Endothelial cell (in vitro differentiated cells): ENCODE data around the gene GALNT17. TPM values are rescaled to one million over a fixed set of nuclear protein-coding genes. Genes with fewer than 3 reads are reported as not detected.

Experiments used
- DNase-seq: peaks from one replicate; pipeline ENCODE4 v3.0.0; 2021; ENCODE audit warnings: low spot score
- H3K27ac Mint-ChIP-seq: one replicate; pipeline ENCODE4 v1.8.0; 2021; ENCODE audit warnings: mixed read lengths, inconsistent platforms; ENCODE audit not compliant: unreplicated experiment
- H3K27me3 Mint-ChIP-seq: one replicate; pipeline ENCODE4 v1.8.0; 2021; ENCODE audit warnings: mild to moderate bottlenecking, moderate library complexity, mixed read lengths, inconsistent platforms; ENCODE audit not compliant: unreplicated experiment
- H3K36me3 Mint-ChIP-seq: one replicate; pipeline ENCODE4 v1.8.0; 2021; ENCODE audit warnings: mild to moderate bottlenecking, low read depth, mixed read lengths, inconsistent platforms; ENCODE audit not compliant: unreplicated experiment
- H3K4me1 Mint-ChIP-seq: one replicate; pipeline ENCODE4 v1.8.0; 2021; ENCODE audit warnings: mild to moderate bottlenecking, mixed read lengths, inconsistent platforms; ENCODE audit not compliant: unreplicated experiment
- H3K4me3 Mint-ChIP-seq: one replicate; pipeline ENCODE4 v1.8.0; 2021; ENCODE audit warnings: mild to moderate bottlenecking, mixed read lengths, inconsistent platforms; ENCODE audit not compliant: unreplicated experiment
- H3K9me3 Mint-ChIP-seq: one replicate; pipeline ENCODE4 v1.8.0; 2021; ENCODE audit warnings: mixed read lengths, inconsistent platforms; ENCODE audit not compliant: unreplicated experiment
- CTCF ChIP-seq: fragments of 200-600 bp; sonication (generic); IDR thresholded peaks from one replicate; pipeline ENCODE4 v1.5.0; 2021; ENCODE audit warnings: antibody characterized with exemption; ENCODE audit not compliant: unreplicated experiment
- total RNA-seq: library from RNA; stranded (reverse); fragmentation: NEBNext Ultra II Directional; extraction: Animal tissue kit (Norgen Biotek cat#: 25700); gene quantifications from one replicate; pipeline ENCODE4 v1.2.1, GENCODE V29; 2021; ENCODE audit not compliant: unreplicated experiment

GALNT17 gene
- total RNA-seq, 1 donor from 2014 or later, result 0.38 TPM

GRCh38 chr7:71236230-71237105 lies 104.5 kb downstream of the GALNT17 start:
- Mint-ChIP-seq H3K4me3 (no peak overlapping the region), H3K27ac (no peak overlapping the region), H3K4me1 (no peaks in the 10 kb centered on the region), H3K36me3 (no peaks in the 10 kb centered on the region), H3K27me3 (no peaks in the 10 kb centered on the region), H3K9me3 (peaks cover 12% of the 10 kb centered on the region)
- no peak for TF ChIP-seq CTCF
- no peak for DNase-seq

GRCh38 chr7:71237945-71238344 lies 106.0 kb downstream of the GALNT17 start:
- H3K36me3 Mint-ChIP-seq, result no peaks in the 10 kb centered on the region
- no peaks in the 10 kb centered on the region for H3K4me1 Mint-ChIP-seq
- no peak for DNase-seq
- H3K9me3 Mint-ChIP-seq, result peaks cover 13% of the 10 kb centered on the region
- no peaks in the 10 kb centered on the region for H3K27me3 Mint-ChIP-seq
- TF ChIP-seq CTCF, result no peak
- no peak overlapping the region for H3K27ac Mint-ChIP-seq
- H3K4me3 Mint-ChIP-seq, result no peak overlapping the region

GRCh38 chr7:71238581-71239295 lies 106.8 kb downstream of the GALNT17 start:
- DNase-seq, result no peak
- Mint-ChIP-seq H3K4me1 (no peaks in the 10 kb centered on the region), H3K4me3 (no peak overlapping the region), H3K9me3 (peaks cover 15% of the 10 kb centered on the region), H3K36me3 (no peaks in the 10 kb centered on the region), H3K27me3 (no peaks in the 10 kb centered on the region), H3K27ac (no peak overlapping the region)
- no peak for TF ChIP-seq CTCF

GRCh38 chr7:71239586-71240268 lies 107.8 kb downstream of the GALNT17 start:
- Mint-ChIP-seq H3K36me3 (no peaks in the 10 kb centered on the region), H3K27ac (no peak overlapping the region), H3K4me1 (no peaks in the 10 kb centered on the region), H3K27me3 (no peaks in the 10 kb centered on the region), H3K9me3 (peaks cover 12% of the 10 kb centered on the region), H3K4me3 (no peak overlapping the region)
- DNase-seq, result no peak
- no peak for TF ChIP-seq CTCF
